ENCODE data around the gene S100B. TPM values are rescaled to one million over a fixed set of nuclear protein-coding genes. Genes with fewer than 3 reads are reported as not detected.

The S100B gene
- total RNA-seq, 1 experiment from 2014 or later: not detected

- peaks cover 13 to 29% of the 10 kb centered on the region in 2 experiments for H3K36me3 ChIP-seq (ENCODE audit: control insufficient read depth in 1 of 2, insufficient read depth in 2 of 2, low read length in 2 of 2)
Measured at GRCh38 chr21:46567348-46567747, 37.5 kb downstream of the S100B start.

More at GRCh38 chr21:46567348-46567747, 37.5 kb downstream of the S100B start:
- intact Hi-C loops (cut with micrococcal nuclease): no loop called here
- ChIA-PET CTCF (no interaction called here), RAD21 (ENCODE audit: low non-redundant PET in 1 of 2, low total read pairs in 2 of 2, uncharacterized antibody in 2 of 2, unreplicated experiment in 2 of 2) (no interaction called here), POLR2A (no interaction called here)
- Histone ChIP-seq H3K4me1 (ENCODE audit: control insufficient read depth in 1 of 2, insufficient read depth in 2 of 2, low read length in 2 of 2) (no peaks in the 10 kb centered on the region), H3K27ac (ENCODE audit: low read depth, low read length) (no peak overlapping the region), H3K9me3 (ENCODE audit: control insufficient read depth in 1 of 2, insufficient read depth in 1 of 2, low read depth in 1 of 2, low read length in 2 of 2) (no peaks in the 10 kb centered on the region), H3K27me3 (ENCODE audit: insufficient read depth, low read length) (no peaks in the 10 kb centered on the region), H3K4me2 (ENCODE audit: low read length) (no peak overlapping the region), H3K4me3 (replicated peaks in 1 of 2; ENCODE audit: low read depth in 1 of 2, low read length in 2 of 2) (no peak overlapping the region), H3K79me2 (ENCODE audit: insufficient read depth, low read length) (no peaks in the 10 kb centered on the region), H3K9me2 (ENCODE audit: insufficient read depth) (no peaks in the 10 kb centered on the region), H2AFZ (ENCODE audit: low read depth, low read length, poor library complexity, severe bottlenecking) (no peak overlapping the region), H4K20me1 (ENCODE audit: insufficient read depth) (no peaks in the 10 kb centered on the region), H3K9ac (ENCODE audit: low read length) (no peak overlapping the region)
- DNase-seq (ENCODE audit: low read depth, low spot score) (no peak), ATAC-seq (no peak)
- TF ChIP-seq ZNF274 (IDR thresholded peaks at IDR 0.05; ENCODE audit: low read depth, low read length) (no peak), POLR2AphosphoS5 (IDR thresholded peaks at IDR 0.05; ENCODE audit: low read depth, low read length) (no peak), CTCF (IDR thresholded peaks at IDR 0.05 in 2 of 3, conservative IDR thresholded peaks at IDR 0.05 in 1 of 3; ENCODE audit: borderline replicate concordance in 1 of 3, insufficient read depth in 1 of 3, low read depth in 2 of 3, low read length in 2 of 3) (no peak), REST (IDR thresholded peaks at IDR 0.05; ENCODE audit: low read depth) (no peak), EGR1 (IDR thresholded peaks at IDR 0.05; ENCODE audit: low read depth) (no peak), MAX (IDR thresholded peaks at IDR 0.05) (no peak), SRF (IDR thresholded peaks at IDR 0.05; ENCODE audit: low read depth) (no peak), RAD21 (IDR thresholded peaks at IDR 0.05; ENCODE audit: low read depth) (no peak), ATF3 (IDR thresholded peaks at IDR 0.05) (no peak), EZH2phosphoT487 (IDR thresholded peaks at IDR 0.05; ENCODE audit: borderline replicate concordance) (no peak), ZBTB33 (IDR thresholded peaks at IDR 0.05; ENCODE audit: extremely low read depth, insufficient replicate concordance, low read length) (no peak), ZFX (IDR thresholded peaks at IDR 0.05) (no peak)
- BruUV-seq (replicated peaks): no TSS peak
